ENCODE data around the gene VASN. TPM values are rescaled to one million over a fixed set of nuclear protein-coding genes. Genes with fewer than 3 reads are reported as not detected.

Gene VASN
- polyA plus RNA-seq, 4 donors = 43.5 to 74.1 (median 48.2) TPM

DNA sequence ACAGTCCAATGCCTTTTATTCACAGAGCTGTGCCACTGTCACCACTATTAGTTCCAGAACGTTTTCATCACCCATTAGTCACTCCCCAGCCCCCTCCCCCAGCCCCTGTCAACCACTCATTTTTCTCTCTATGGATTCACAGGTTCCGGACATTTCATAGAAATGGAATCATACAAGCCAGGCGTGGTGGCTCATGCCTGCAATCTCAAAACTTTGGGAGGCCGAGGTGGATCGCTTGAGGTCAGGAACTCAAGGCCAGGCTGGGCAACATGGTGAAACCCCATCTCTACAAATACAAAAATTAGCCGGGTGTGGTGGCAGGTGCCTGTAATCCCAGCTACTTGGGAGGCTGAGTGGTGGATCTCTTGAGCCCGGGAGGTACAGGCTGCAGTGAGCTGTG, 19.8 kb upstream of the VASN start:
- no peak for DNase-seq (ENCODE audit: low read depth in 4 of 4, low spot score in 3 of 4)

DNA sequence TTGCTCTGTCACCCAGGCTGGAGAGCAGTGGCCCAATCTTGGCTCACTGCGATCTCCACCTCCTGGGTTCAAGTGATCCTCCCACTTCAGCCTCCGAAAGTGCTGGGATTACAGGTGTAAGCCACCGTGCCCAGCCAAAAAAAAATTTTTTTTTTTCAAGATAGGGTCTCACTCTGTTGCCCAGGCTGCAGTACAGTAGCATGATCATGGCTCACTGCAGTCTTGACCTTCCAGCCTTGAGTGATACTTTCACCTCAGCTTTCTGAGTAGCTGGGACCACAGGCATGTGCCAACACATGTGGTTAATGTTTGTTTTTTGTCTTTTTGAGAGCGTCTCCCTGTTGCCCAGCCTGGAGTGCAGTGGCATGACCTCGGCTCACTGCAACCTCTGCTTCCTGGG, 18.8 kb upstream of the VASN start:
- no peak for DNase-seq (ENCODE audit: low read depth in 4 of 4, low spot score in 3 of 4)

GRCh38 chr16:4353675-4354074, 18.0 kb upstream of the VASN start:
- DNase-seq (ENCODE audit: low read depth in 4 of 4, low spot score in 3 of 4) = no peak

DNA sequence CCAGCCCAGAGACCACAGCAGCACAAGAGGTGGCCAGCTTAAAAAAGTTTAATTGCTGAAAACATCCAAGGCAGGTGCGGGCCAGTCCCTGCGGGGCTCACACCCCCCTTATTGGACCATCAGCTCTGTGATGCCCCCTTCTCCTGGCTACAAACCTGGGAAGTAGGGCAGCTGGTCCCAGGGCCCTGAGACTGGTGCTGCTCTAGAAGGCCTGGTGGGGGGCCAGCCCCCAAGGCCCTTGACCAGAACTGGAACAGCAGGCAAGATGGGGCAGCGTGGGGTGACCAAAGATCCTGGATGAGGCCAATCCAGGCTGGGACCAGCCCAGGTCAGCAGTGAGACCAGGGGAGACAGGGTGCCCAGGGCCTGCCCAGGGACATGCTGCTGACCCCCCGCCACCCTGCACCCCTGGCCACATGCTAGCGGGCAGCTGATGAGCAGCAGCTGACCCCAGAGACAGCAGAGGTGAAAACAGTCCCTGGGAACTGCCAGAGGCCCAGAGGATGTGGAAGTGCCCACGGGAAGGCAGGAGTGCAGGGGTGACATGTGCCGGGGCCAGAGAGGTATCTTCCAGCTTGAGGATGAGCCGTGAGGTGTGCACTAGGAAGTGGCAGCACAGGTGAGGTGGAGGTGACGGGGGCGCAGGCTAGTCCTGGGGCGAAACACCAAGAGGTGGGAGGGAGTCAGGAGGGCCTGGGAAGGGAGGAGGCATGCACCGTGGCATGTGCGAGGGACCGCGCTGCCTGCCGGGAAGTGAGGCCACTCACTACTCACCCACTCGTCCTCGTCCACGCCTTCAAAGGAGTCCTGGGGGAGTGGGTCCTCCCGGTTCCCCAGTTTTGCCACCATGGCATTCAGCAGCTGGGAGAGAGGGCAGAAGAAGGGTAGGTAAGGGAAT, 16.9 kb upstream of the VASN start:
- DNase-seq (ENCODE audit: low read depth in 4 of 4, low spot score in 3 of 4) = no peak

DNA sequence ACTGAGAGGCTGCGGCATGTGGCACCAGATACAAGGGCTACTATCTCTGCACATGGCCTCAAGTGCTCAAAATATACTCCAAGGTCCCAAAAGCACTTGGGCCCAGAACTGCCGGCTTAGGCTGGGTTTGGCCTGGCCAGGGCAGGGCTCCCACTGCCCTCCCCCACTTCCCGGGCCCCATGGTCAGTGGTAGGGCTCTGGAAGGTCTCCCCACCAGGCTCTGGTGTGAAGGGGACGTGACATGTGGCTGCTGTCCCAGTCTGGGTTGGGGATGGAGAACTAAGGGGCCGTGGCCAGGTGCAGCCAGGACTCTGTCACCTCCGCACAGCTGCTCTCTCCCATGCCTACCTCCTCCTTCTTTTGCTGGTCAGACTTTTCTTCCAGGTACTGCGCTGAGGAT, 14.8 kb upstream of the VASN start:
- no peak for DNase-seq (ENCODE audit: low read depth in 4 of 4, low spot score in 3 of 4)

DNA sequence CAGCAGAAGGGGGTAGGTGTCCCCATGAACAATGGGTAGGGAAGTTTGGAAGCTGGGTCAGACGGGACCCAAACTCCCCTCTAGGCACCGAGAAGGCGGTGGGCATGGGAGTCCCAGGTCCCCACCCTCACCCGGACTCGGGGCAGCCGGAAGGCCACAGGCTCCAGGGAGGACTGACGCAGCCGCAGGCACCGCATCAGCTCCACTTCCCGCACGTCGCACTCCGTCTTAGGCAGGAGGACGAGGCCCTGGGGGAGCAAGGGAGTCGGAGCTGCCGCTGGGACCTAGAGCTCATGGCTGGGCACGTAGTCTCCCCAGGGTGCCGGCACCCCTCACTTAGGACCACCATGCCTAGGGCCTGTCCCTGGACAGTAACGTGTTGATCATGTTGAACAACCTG, 13.4 kb upstream of the VASN start:
- no peak for DNase-seq (ENCODE audit: low read depth in 4 of 4, low spot score in 3 of 4)

DNA sequence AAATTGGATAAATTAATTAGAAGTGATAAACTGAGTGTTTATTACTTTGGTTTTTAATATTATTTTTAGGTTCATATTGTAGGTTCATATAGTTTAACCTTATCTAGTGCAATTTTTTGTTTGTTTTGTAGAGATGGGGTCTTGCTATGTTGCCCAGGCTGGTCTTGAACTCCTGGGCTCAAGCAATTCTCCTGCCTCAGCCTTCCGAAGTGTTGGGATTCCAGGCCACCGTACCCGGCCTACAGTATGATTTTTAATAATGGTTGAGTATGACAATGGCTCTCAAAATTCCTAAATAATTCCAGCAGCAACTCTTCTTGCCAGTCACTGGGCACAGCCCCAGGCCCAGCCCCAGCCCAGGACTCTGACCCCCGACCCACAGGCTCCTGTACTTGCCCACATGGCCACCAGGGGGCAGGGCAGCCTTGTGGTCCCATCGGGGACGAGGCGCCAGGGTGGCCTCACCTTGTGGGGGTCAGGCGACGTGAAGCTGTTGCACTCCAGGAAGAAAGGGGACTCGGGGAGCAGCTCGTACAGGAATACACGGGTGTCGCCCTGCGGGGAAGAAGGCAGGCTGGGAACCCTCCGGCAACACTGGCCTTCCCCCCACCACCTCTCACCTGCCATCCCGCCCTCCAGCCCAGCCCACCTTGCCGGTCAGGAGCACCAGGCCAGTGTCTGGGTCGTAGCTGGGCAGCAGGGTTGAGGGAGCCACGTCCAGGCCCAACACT, 12.7 kb upstream of the VASN start:
- DNase-seq (ENCODE audit: low read depth in 4 of 4, low spot score in 3 of 4) = no peak

DNA sequence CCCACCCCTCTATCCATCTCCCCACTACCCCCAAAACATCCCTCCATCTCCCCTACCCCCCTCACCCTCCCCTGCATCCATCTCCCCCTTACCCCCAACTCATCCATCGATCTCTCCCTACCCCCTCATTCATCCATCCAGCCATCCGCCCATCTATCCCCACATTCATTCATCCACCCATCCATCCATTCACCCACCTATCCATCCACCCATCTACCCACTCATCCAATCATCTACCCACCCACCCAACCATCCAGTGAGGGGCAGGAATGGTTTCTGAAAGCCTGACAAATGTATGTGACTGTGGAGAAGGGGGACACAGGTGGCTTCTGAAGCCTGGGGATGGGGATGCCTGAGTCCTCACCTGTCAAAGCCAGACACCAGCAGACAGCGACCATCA, 11.7 kb upstream of the VASN start:
- no peak for DNase-seq (ENCODE audit: low read depth in 4 of 4, low spot score in 3 of 4)

GRCh38 chr16:4360538-4361021, 11.1 kb upstream of the VASN start:
- no peak for DNase-seq (ENCODE audit: low read depth in 4 of 4, low spot score in 3 of 4)

- DNase-seq (ENCODE audit: low read depth in 4 of 4, low spot score in 3 of 4) = no peak
Observed at GRCh38 chr16:4361033-4361943, 10.4 kb upstream of the VASN start.

- no peak for DNase-seq (ENCODE audit: low read depth in 4 of 4, low spot score in 3 of 4)
Observed at GRCh38 chr16:4361944-4362311, 9.7 kb upstream of the VASN start.

- no peak for DNase-seq (ENCODE audit: low read depth in 4 of 4, low spot score in 3 of 4)
Observed at GRCh38 chr16:4362476-4363135, 9.0 kb upstream of the VASN start.

- DNase-seq (ENCODE audit: low read depth in 4 of 4, low spot score in 3 of 4) = no peak
Observed at GRCh38 chr16:4364196-4365013, 7.2 kb upstream of the VASN start.

GRCh38 chr16:4365014-4365406, 6.6 kb upstream of the VASN start:
- no peak for DNase-seq (ENCODE audit: low read depth in 4 of 4, low spot score in 3 of 4)

DNA sequence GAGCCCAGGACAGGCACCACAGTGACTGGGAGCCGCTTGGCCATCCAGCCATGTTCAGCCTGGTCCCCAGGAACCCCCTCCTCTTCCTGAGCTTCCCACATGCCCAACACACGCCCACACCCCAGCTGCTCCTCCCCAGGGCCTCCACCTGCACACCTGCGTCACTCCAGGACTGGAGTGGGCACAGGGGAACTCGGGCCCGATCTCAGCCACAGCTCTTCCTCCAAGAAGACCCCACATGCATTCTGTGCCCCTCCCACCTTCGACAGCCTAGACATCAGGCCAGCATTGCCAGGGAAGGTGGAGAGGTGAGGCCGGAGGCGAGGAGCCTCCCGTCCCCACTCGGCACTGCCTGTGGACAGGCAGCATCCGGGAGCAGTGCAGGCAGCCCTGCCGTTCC, 6.0 kb upstream of the VASN start:
- no peak for DNase-seq (ENCODE audit: low read depth in 4 of 4, low spot score in 3 of 4)

- no peak for DNase-seq (ENCODE audit: low read depth in 4 of 4, low spot score in 3 of 4)
Observed at GRCh38 chr16:4366016-4366415, 5.6 kb upstream of the VASN start.

- DNase-seq (ENCODE audit: low read depth in 4 of 4, low spot score in 3 of 4) = no peak
Observed at GRCh38 chr16:4367393-4367856, 4.2 kb upstream of the VASN start.

DNA sequence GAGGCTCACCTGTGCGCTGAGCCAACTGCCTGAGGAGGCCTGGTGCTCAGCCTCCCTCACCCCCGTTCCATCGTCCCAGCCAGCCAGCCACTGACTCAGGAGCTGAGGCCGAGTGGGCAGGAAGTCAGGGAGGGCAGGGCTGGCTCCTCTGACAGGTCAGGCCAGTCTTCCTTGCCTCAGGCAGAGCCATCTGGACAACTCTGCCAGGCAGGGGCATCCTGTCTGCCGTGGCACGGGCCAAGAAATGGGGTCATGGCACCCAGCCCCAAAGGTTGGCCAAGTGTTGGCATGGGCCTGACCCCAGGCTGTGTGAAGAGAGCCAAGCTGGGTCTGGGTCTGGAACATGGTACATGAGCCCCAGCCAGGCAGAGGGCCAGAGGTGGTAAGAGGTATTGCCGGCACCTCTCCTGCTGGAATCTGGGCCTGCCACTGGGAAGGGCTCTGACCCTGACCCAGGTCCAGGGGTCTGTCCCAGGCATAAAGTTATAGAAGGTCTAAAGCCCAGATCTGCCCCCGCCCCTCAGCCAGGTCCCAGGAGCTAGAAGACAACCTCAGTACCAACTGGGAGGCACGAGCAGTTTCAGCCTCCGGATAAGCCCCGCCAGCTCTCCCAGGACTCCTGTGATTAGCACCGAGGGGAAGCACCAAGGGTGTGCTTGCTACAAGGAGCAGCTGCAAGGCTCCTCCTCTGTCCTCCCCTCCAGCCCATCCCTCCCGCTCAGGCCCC, 2.5 kb upstream of the VASN start:
- DNase-seq (ENCODE audit: low read depth in 4 of 4, low spot score in 3 of 4) = no peak

DNA sequence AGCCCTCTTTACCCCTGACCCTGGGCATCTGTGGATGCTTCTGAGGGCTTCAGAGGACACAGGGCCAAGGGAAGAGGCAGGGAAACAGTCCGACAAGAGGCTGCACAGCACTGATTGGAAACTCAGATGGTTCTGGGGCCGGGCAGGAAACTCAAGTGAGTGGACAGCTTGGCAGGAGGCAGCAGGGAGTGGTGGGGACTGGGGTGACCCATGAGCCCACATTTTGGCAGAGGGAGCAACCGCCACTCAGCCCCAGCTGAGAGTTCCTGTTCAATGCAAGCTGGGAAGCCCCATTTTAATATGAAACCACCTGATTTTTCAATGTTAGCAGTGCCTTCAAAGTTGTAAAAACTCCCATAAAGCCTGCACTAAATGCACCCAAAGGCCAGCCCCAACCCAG, 1.5 kb upstream of the VASN start:
- DNase-seq (ENCODE audit: low read depth in 4 of 4, low spot score in 3 of 4) = no peak

Data from right renal pelvis (tissue), 4 donors.